ENCODE data around the gene P2RX2.

- TF ChIP-seq CTCF (conservative IDR thresholded peaks at IDR 0.05; ENCODE audit: low read length): no peak
- no peak for TF ChIP-seq EZH2phosphoT487 (IDR thresholded peaks at IDR 0.05; ENCODE audit: borderline replicate concordance, low read depth, low read length)
Measured at GRCh38 chr12:132617822-132618682, 524 bp upstream of the P2RX2 start.

All from OCI-LY7 (cell line).